Superior temporal gyrus (tissue), 1 donor: ENCODE results near the gene ANKRD11.
"Not testable (repeated sequence)": the region's sequence is repeated elsewhere in the genome, so short reads cannot be mapped to it uniquely, and the experiment has no call there.

Experiments
- DNase-seq: peaks from one replicate; pipeline ENCODE4 v3.0.0-alpha.2; 2016; ENCODE audit errors: extremely low spot score

Gene ANKRD11

DNA sequence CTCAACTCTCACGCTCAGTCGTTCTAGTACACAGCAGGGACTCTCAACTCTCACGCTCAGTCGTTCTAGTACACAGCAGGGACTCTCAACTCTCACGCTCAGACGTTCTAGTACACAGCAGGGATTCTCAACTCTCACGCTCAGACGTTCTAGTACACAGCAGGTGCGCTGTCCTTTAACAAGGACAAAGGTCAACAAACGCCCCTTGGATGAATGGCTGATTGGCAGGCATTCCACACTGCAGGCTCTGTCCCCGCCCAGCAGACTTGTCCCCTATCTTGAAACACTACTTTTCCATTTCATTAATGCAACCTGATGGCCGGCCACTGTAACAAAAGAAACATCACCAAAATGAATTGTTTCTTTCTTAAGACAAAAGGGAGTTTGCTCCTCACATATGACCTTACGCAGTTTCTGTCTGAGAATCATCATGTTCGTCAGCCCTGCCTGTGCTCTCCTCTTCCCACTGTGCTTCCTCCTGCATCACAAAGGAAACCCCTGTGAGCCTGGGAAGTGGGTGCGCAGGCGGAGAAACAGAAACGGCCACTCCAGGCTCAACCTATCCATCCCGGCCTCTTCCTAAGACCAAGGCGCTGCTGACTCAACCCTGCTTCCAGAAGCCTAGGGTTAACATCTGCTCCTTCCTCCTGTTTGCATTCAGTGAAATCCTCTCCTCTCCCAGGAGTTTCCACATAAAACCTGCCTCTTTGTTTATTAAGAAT is 59.8 kb downstream of the ANKRD11 start:
- no peak for DNase-seq

DNA sequence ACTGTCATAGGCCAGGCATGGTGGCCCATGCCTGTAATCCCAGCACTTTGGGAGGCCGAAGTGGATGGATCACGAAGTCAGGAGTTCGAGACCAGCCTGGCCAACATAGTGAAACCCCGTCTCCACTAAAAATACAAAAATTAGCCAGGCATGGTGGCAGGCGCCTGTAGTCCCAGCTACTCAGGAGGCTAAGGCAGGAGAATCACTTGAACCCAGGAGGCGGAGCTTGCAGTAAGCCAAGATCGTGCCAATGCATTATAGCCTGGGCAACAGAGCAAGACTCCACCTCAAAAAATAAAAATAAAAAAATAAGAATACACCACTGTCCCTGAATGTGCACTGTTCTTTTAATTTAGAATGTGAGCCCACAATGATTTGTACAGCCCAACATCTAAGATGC is 61.8 kb downstream of the ANKRD11 start:
- DNase-seq: not testable (repeated sequence)

DNA sequence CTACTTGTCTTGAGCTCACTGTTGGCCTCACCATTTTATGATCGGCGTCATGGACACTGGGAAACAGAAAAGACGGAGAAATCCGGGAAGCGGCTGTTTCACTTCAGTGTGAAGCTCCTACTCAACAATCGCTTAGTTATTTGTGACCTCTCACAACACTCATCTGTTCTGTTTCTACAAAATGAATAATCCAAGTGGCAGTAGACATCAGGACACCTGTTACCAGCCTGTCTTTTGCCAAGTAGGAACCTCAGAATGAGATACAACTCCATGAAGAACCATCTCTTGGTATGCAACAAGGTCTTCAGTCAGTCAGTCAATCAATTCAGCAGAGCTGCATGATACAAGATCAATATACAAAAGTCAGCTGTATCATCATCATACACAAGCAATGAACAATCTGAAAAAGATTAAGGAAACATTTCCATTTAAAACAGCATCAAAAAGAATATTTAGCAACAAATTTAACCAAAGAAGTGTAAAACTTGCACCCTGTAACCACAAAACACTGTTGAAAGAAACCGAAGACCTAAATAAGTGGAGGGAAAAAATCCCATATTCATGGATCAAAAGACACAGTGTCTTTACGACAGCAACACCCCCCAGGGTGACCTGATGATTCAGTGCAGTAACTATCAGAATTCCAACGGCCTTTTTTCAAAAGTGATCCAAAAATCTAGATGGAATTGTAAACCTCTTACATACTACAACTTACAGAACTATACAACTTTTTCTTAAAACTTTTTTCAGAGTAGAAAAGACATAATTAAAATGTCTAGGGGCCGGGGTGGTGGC is 63.4 kb downstream of the ANKRD11 start:
- no peak for DNase-seq

DNA sequence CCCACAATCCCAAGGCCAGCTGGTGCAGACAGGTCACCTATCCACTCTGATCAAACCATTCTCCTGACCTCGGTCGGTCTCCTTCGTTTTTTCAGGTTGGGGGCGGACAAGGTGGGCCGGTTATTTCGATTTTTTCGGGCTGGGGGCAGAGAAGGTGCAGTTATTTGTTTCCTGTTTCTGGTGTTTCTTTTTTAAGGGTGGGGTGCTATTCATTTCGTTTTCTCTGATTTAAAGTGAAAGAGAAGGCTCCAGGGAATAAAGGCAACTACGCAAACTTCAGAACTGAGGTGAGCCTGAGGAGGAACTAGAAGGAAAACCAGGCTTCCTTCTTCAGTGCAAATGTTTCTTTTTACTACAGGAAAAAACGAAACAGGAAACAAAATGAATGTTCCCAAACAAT is 64.8 kb downstream of the ANKRD11 start:
- DNase-seq: no peak

DNA sequence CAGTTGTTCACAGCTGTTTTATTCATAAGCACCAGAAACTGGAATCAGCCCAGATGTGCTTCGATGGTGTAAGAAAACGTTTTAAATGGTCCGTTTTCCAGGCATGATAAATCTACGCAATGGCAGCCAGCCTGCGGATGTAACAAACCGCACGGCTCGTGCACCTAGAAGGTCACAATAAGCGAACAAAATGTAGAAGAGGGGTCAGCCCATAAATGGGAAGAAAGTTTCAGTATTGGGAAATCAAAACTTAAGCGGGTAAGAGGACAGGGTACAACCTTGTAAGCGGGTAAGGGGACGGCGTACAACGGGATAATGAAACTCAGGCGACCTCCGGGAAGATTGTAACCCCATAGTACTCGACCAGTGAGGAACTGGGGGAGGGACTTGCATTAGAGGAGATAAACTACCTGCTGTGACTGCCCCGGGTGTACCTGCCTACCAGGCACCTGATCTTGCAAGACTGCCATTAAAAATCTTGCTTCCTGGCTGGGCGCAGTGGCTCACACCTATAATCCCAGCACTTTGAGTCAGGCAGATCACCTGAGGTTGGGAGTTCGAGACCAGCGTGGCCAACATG is 66.6 kb downstream of the ANKRD11 start:
- no peak for DNase-seq

DNA sequence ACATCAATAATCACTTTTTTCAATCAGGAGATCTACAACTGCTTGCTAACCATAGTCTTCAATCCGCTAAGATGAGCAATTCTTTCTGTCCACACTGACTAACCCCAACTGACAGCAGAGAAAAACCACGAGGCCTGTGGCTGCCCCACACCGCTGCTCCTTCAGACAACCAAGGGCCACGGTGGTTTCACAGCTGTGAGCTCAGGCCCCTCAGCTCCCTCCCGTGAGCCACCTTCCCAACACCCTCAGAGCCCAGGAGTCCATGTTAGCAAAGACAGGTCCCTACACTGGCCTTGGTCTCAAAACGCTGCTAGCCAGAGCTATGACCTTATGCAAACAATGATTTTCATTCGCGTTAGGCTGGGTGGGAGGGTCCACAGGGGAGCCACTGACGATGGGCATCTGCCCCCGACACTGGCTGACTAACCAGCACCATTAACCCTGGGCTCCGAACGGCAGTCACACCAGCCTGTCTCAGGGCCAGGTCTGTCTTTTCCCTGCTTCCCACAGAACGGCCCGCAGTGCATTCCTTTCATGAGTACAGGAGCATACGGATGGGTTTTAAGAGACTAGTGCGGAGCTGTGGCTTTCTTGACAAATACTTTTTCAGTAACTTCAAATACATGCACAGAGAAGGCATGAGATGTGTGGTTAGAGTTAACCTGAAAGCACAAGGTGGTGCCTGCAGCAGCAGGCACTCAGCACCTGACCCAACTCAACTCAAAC is 67.3 kb downstream of the ANKRD11 start:
- DNase-seq: no peak

DNA sequence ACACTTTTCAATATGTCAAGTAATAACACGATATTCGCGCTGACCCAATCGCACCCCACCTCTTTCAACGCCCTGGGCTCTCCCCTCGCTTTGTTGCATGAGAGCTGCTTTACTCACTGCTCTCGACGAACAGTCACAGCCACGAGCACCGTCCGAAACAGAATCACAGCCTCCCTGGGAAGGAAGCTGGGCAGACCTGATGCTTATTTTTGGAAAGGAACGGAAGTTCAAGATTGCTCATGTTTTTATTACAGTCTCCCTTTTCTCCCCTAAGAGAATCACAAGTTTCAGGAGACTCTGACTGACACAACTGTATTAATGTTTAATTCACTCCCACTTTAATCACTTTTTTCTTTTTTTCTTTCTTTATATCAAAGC is 67.8 kb downstream of the ANKRD11 start:
- no peak for DNase-seq

DNA sequence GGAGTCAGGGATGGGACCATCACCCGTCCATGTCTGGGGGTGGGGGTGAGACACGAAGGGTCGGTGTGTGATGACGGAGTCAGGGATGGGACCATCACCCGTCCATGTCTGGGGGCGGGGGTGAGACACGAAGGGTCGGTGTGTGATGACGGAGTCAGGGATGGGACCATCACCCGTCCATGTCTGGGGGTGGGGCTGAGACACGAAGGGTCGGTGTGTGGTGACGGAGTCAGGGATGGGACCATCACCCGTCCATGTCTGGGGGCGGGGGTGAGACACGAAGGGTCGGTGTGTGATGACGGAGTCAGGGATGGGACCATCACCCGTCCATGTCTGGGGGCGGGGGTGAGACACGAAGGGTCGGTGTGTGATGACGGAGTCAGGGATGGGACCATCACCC is 69.1 kb downstream of the ANKRD11 start:
- not testable (repeated sequence) for DNase-seq

DNA sequence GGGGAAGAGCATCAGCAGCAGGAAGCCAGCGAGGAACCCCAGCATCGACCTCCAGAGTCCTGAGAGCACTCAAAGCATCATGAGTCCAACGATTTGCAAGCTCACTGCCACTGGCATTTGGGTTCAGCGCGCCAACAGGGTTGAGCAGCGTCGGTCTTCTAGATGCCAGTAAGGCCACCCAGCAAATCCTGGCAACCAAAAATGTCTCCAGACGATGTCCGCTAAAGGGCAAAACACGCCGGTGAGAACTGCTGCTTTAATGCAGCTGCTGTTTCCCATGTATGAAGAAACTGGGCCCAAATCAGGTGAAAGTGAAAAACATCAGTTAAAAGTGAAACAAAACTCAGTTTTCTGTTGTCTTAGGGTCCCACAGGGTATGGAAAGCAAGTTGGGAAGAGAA is 70.2 kb downstream of the ANKRD11 start:
- no peak for DNase-seq

DNA sequence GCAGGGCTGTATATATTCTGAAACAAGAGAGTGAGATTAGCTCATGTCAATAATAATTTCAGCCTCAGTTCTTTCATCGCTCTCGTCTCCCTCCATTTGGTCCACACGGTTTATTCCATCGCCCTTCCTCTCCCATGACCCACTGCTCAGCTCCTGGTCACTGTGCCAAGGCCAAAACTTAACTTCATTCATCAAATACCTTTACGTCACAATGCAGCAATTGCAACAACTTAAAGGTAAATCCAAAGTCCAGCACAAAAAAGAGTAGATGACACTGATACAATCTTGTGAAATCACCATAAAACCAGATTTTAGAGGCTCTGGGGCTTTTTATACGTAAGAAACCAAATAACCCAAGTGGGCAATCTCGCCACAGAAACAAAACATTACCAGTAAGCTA is 72.0 kb downstream of the ANKRD11 start:
- no peak for DNase-seq

DNA sequence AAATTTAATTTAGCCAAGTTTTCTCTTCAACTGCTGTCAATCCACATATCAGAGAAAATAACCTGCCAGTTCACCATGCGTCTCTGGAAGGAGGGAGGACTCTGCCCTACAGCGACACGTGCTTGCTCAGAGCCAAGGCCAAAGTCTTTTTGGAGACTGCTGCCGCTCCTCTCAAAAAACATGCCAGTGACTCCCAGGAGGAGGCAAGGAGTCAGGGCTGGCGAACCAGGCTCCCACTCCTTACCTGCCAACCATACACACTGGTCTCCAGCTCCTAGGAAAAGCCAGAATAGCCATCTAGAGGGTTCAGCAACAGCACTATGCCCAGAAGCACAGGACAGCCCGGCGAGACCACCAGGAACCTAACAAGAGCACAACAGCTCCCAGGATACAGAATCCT is 73.0 kb downstream of the ANKRD11 start:
- DNase-seq: no peak

DNA sequence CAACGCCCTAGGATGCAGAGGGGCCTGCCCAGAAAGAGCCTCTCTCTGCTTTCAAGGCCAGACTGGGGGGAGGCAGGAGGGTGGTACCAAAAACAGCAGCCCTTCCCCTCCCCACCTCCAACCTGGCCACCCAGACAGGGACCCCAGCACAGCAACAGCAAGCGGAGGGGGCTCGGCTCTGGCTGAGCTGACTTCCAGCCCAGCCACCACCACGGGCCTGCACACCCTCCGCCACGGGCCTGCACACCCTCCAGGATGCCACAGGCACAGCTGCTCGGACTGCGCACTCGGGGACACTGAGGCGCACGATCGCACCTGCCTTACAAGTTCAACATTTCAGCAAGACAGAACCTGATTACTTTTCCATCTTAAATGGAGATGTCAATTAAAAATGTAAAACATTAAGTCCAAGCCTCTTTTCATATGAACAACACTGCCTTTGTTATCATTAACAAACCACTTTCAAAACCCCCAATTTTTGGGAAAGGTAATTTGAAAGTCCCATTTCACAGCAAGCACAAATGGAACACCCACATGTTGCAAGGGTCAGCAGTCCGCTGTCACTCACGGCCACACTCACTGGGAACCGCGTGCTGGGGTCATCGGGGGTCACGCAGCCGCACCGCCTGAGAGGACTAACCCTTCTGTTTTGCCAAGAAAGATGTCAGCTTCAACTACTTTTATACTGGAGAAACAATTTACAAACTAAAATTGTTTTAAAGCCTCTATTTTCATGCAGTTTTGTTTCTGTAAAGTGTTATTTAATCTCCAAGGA is 76.4 kb downstream of the ANKRD11 start:
- no peak for DNase-seq

DNA sequence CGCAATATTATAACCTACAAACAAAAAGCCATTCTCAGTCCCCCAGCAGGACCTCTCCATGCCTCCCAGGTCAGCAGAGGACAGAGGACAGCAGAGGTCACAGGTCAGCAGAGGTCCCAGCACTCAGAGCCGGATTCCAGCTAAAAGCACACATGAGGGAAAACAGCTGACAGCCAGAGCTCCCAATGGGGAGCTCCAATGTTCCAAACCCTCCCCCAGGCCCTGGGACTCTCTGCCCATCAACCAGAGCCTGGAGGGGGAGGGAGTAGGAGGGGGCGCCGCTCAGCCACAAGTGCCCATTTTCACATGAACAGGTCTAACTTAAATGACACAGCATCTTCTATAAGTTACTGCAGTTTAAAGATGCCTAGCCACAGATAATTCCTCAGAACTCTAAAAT is 77.5 kb downstream of the ANKRD11 start:
- no peak for DNase-seq

DNA sequence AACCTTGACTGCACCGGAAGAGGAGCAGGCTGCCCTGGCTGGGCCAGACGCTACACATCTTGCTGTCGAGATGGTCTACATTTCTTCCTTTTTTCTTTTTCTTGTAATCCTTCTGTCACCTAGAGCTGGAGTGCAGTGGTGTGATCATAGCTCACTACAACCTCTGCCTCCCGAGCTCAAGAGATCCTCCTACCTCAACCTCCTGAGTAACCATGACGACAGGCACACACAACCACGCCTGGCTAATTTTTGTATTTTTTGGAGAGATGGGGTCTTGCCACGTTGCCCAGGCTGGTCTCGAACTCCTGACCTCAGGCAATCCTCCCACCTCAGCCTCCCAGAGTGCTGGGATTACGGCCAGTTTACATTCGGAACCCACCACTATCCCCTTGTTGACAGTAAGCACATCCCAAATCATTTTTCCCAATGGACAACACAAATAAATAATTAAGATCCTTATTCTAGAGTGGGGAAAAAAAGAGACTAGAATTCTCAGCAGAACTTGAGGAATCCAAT is 79.0 kb downstream of the ANKRD11 start:
- no peak for DNase-seq

DNA sequence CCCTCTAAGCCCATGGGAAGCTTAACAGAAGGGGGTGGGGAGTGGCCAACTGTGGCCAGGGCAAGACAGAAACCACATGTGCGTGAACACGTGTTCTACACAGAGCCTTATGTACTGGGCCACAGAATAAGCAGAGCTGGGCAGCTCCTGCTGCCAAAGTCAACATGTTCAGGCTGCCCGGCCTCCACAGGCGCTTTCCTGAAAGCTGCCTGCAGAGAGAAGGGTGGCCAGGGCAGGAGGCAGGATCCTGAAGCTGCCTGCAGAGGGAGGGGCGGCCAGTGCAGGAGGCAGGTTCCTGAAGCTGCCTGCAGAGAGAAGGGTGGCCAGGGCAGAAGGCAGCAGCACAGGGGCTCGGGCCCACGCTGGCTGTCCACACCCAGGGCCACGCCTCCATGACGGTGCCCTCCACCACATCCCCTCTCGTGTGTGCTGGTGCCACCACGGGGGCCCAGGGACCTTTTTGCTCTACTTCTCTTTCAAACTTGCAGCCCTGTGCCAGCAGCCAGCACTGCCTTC is 79.5 kb downstream of the ANKRD11 start:
- peak; percentile 76 for DNase-seq

DNA sequence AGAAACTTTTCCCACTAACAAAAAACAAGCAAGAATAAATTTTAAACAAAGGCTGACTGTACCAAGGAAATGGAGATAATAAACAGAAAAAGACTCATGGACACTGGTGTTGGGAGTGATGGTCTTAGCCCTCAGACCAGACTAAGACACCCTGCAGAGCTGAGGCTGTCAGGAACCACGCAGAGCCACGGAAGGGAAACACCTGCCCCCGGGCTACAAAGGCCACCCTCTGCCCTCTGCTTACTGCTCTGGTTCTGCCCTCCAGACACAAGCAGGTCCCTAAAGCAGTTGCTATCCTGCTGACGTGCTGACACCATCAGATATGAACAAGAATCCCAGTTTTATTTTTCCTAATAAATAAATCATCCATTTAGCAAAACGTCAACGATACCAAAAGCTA is 80.0 kb downstream of the ANKRD11 start:
- DNase-seq: no peak

DNA sequence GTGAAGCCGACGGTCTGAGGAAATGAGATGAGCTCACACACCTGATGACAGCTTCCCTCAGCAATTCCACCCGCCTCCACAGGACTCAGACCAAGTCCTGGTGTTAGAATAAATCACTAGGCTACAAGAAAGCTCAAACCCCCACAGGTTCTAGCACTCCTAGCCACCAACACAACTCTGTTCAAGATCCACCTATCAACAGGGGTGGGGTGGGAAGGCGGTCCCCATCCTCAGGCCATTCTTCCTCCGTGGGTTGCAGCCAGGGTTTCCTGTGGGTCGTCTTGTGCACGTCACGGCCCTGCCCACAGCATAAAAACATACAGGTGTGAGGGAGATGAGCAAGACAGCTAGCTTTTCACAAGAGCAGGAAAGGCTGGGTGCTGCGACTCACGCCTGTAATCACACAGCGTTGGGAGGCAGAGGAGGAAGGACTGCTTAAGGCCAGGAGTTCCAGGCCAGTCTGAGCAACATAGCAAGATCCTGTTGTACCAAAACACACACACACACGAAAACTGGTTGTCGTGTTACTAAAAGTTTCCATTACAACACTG is 81.1 kb downstream of the ANKRD11 start:
- no peak for DNase-seq

DNA sequence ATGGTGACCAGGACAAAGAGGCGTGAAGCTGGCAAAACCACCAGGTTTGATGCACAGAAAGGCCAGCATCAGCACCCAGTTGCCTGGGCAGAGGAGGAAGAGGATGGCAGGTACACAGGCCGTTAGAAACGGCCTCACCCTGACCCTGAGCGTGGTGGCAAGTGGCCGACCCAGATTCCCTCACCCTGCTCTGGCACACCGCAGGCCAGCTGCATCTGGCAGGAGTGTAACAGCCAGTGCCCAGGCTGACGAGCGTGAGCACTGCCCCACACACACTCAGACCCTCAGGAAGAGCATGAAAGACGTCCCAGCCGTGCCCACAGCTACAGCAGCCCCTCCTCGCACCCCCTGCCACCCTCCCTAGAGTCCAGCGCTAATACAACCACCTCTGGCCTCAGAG is 82.0 kb downstream of the ANKRD11 start:
- DNase-seq: no peak

DNA sequence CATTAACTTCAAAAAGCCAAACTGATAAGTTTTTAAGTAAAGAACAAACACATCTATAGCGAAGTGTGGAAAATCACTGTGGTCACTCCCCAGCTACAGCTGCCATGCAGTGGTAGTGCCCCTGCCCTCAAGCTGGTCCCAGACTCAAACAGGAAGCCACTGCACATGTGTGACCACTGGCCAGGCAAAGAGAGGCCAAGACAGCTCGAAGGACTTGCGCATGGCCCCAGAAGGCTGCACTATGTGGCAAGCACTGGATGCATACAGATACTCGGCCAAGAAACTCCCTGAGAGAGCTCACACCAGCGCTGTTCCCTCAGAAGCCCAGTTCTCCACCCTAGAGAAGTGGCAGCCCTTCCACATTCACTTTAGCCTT is 82.4 kb downstream of the ANKRD11 start:
- DNase-seq: no peak

DNA sequence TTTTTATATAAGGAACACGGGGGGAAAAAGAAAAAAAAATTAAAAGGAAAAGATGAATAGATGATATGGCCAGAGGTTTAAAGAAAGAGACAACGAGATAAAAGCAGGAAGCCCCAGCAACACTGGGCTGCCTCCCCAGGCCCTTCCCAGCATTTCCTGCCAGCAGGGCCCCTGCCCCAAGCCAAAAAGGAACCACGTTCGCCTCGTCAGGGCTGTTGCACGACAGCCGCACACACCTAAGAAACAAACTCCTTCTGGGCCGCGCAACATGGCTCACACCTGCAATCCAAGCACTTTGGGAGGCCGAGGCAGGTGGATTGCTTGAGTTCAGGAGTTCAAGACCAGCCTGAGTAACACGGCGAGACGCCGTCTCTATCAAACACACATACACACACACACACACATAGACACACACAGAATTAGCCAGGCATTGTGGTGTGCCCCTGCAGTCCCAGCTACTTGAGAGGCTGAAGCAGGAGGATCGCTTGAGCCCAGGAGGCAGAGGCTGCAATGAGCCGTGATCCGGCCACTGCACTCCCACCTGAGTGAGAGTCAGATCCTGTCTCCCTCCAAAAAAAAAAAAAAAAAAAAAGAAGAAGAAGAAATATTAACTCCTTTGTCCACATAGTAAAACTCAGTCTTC is 83.0 kb downstream of the ANKRD11 start:
- DNase-seq: no peak
